Measurements from ENCODE around the gene HS6ST3.

HS6ST3 gene

GRCh38 chr13:96342852-96343465 lies 253.1 kb downstream of the HS6ST3 start:
- DNase-seq, result no peak

- DNase-seq, result no peak
Measured at GRCh38 chr13:96346921-96347320, 257.0 kb downstream of the HS6ST3 start.

GRCh38 chr13:96373597-96373996 lies 283.7 kb downstream of the HS6ST3 start:
- no peak for DNase-seq

GRCh38 chr13:96377835-96378234 lies 287.9 kb downstream of the HS6ST3 start:
- DNase-seq, result no peak

GRCh38 chr13:96379967-96380366 lies 290.1 kb downstream of the HS6ST3 start:
- no peak for DNase-seq

GRCh38 chr13:96381681-96382080 lies 291.8 kb downstream of the HS6ST3 start:
- no peak for DNase-seq

- no peak for DNase-seq
Measured at GRCh38 chr13:96388598-96388997, 298.7 kb downstream of the HS6ST3 start.

- no peak for DNase-seq
Measured at GRCh38 chr13:96391606-96392005, 301.7 kb downstream of the HS6ST3 start.

GRCh38 chr13:96397807-96398206 lies 307.9 kb downstream of the HS6ST3 start:
- DNase-seq, result no peak

GRCh38 chr13:96398486-96398885 lies 308.6 kb downstream of the HS6ST3 start:
- DNase-seq, result no peak

GRCh38 chr13:96403241-96403640 lies 313.3 kb downstream of the HS6ST3 start:
- DNase-seq, result no peak

- DNase-seq, result no peak
Measured at GRCh38 chr13:96403651-96404050, 313.7 kb downstream of the HS6ST3 start.

GRCh38 chr13:96415831-96416385 lies 326.0 kb downstream of the HS6ST3 start:
- no peak for DNase-seq

GRCh38 chr13:96417939-96418685 lies 328.2 kb downstream of the HS6ST3 start:
- DNase-seq, result no peak

- no peak for DNase-seq
Measured at GRCh38 chr13:96421314-96421713, 331.4 kb downstream of the HS6ST3 start.

- DNase-seq, result no peak
Measured at GRCh38 chr13:96422002-96422401, 332.1 kb downstream of the HS6ST3 start.

GRCh38 chr13:96426167-96426566 lies 336.3 kb downstream of the HS6ST3 start:
- no peak for DNase-seq

- no peak for DNase-seq
Measured at GRCh38 chr13:96428911-96429310, 339.0 kb downstream of the HS6ST3 start.

- no peak for DNase-seq
Measured at GRCh38 chr13:96431044-96431581, 341.2 kb downstream of the HS6ST3 start.

- no peak for DNase-seq
Measured at GRCh38 chr13:96444676-96445075, 354.8 kb downstream of the HS6ST3 start.

GRCh38 chr13:96449920-96450319 lies 360.0 kb downstream of the HS6ST3 start:
- DNase-seq, result no peak

- DNase-seq, result no peak
Measured at GRCh38 chr13:96450326-96451020, 360.6 kb downstream of the HS6ST3 start.

GRCh38 chr13:96454466-96454865 lies 364.6 kb downstream of the HS6ST3 start:
- DNase-seq, result no peak

Measured in stimulated activated CD4-positive, alpha-beta T cell treated with anti-CD3 and anti-CD28 coated beads, Interleukin-4, amount 100 ng/mL, for 24 hours (primary cell).